Brain microvascular endothelial cell (primary cell): ENCODE measurements around the gene NMD3.

Experiments
- DNase-seq: peaks from one replicate; pipeline ENCODE4 v3.0.0-alpha.2; 2020
- H3K27ac ChIP-seq: fragments of 250-450 bp; sonication (Bioruptor Pico); 2 replicates; pipeline ENCODE4 v1.5.1; 2020; ENCODE audit warnings: mild to moderate bottlenecking, moderate library complexity
- H3K27me3 ChIP-seq: fragments of 250-450 bp; sonication (Bioruptor Pico); replicated peaks from 2 replicates; pipeline ENCODE4 v1.5.1; 2020; ENCODE audit warnings: mild to moderate bottlenecking
- H3K36me3 ChIP-seq: fragments of 250-450 bp; sonication (Bioruptor Pico); replicated peaks from 2 replicates; pipeline ENCODE4 v1.5.1; 2020; ENCODE audit warnings: mild to moderate bottlenecking
- H3K4me3 ChIP-seq: 2 replicates; pipeline ENCODE4 v1.5.1; 2011; ENCODE audit warnings: low read depth, mild to moderate bottlenecking, control low read depth, low read length, moderate library complexity
- in situ Hi-C: cut with HindIII; loops from 2 replicates; pipeline ENCODE4 v1.10.0; 2017; ENCODE audit warnings: low sequenced_read_pairs, low pct_ligation_motif_present
- TF ChIP-seq, protein P1 (sequence below): IDR thresholded peaks from 2 replicates; pipeline ENCODE4 v1.5.1; 2011; ENCODE audit warnings: low read depth, mild to moderate bottlenecking, moderate library complexity, low read length, control low read depth, inconsistent platforms; ENCODE audit errors: missing control alignments

Gene NMD3

DNA sequence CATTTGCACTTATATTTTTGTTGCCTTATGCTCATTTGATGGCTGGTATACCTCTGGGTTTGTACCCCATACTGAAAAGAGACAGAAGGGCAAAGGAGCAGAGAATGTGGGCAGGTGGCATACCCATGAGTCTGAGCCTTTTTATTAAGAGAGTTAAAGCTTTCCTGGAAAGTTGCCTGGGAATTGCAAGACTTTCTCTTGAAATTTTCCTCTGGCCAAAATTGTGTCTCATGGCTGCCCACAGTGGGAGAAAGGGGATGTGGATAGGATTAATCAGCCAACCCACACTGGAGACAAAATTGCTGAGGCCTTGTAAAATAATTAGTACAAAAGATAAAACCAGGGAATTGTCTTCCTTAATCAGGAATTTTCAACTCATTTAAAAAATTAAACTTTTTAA lies 8.2 kb upstream of the NMD3 start:
- no peak overlapping the region for H3K27ac ChIP-seq
- H3K4me3 ChIP-seq = no peak overlapping the region
- TF ChIP-seq, protein P1, sequence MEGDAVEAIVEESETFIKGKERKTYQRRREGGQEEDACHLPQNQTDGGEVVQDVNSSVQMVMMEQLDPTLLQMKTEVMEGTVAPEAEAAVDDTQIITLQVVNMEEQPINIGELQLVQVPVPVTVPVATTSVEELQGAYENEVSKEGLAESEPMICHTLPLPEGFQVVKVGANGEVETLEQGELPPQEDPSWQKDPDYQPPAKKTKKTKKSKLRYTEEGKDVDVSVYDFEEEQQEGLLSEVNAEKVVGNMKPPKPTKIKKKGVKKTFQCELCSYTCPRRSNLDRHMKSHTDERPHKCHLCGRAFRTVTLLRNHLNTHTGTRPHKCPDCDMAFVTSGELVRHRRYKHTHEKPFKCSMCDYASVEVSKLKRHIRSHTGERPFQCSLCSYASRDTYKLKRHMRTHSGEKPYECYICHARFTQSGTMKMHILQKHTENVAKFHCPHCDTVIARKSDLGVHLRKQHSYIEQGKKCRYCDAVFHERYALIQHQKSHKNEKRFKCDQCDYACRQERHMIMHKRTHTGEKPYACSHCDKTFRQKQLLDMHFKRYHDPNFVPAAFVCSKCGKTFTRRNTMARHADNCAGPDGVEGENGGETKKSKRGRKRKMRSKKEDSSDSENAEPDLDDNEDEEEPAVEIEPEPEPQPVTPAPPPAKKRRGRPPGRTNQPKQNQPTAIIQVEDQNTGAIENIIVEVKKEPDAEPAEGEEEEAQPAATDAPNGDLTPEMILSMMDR = no peak
- H3K27me3 ChIP-seq = no peaks in the 10 kb centered on the region
- DNase-seq = no peak
- no peaks in the 10 kb centered on the region for H3K36me3 ChIP-seq
- in situ Hi-C loops = no loop called here

DNA sequence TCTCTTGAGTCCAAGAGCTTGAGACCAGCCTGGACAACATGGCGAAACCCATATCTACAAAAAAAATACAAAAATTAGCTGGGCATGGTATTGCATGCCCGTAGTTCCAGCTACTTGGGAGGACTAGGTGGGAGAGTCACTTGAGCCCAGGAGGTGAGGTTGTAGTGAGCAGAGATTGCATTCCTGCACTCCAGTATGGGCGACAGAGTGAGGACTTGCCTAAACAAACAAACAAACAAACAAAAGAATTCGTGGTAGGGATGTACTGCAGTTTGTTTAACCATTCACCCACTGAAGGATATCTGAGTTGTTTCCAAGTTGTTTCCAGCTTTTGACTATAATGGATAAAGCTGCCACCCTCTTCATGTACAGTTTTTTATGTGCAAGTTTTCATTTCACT lies 7.5 kb upstream of the NMD3 start:
- H3K27me3 ChIP-seq = no peaks in the 10 kb centered on the region
- H3K4me3 ChIP-seq = no peak overlapping the region
- TF ChIP-seq, protein P1 = no peak
- H3K36me3 ChIP-seq = no peaks in the 10 kb centered on the region
- H3K27ac ChIP-seq = no peak overlapping the region
- in situ Hi-C loops = no loop called here
- DNase-seq = no peak

DNA sequence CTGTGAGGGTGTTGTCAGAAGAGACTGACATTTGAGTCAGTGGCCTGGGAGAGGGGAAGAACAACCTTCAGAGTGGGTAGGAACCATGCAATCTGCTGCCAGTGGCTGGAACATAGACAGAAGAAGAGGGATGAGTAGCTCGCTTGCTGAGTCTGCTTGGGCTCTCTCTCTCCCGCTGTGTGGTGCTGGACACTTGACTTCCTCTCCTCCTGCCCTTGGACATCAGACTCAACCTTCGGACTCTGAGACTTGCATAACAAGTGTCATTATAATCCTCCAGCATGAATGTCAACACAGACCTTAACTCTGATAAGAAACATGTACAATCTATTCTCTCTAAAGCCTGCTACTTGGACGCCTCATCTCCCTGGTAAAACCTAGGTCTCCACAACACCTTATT lies 5.9 kb upstream of the NMD3 start:
- Histone ChIP-seq H3K27me3 (no peaks in the 10 kb centered on the region), H3K36me3 (no peaks in the 10 kb centered on the region), H3K4me3 (no peak overlapping the region), H3K27ac (no peak overlapping the region)
- in situ Hi-C loops = no loop called here
- no peak for DNase-seq
- TF ChIP-seq, protein P1 = no peak

DNA sequence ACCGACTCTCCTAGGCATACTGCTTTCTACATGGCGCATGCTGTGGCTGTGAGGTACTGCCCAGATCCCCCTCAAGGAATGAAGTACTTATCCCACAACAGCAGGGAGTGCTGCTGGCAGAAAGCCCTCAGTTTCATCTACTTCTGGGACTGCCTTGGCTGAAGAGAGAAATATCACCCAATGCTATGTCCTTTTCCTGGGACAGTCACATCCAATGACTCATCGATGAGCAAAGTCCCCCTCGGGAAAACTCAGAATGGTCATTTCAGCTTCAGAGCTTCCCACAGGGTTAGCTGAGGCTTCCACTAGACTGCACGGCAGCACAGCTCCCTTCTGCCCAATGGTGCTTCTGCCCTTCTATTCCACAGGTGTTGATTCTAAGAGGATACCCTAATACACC lies 3.6 kb upstream of the NMD3 start:
- TF ChIP-seq, protein P1 = peak; percentile 18
- DNase-seq = peak; percentile 78
- in situ Hi-C loops = no loop called here
- Histone ChIP-seq H3K27me3 (no peaks in the 10 kb centered on the region), H3K27ac (no peak overlapping the region), H3K36me3 (no peaks in the 10 kb centered on the region), H3K4me3 (no peak overlapping the region)

DNA sequence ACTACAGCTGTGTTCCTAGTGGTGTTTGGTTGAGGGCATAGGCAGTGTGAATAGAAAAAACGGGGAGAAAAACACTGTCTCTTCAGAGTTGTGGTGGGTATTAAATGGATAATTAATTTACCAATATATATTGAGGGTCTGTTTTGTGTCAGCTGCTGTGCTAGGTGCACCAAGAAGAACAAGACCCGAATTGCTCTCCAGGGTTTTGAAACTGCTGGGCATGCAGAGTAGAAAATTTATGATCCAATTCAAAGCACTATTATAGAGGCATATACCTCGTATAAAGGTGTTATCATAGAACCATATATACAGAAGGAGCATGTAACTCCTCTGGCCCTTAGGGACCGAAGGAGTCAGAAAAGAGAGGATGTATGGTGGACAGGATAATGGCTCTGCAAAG lies 1.6 kb upstream of the NMD3 start:
- Histone ChIP-seq H3K36me3 (no peaks in the 10 kb centered on the region), H3K27ac (no peak overlapping the region), H3K27me3 (no peaks in the 10 kb centered on the region), H3K4me3 (no peak overlapping the region)
- TF ChIP-seq, protein P1 = no peak
- DNase-seq = no peak
- in situ Hi-C loops = no loop called here

DNA sequence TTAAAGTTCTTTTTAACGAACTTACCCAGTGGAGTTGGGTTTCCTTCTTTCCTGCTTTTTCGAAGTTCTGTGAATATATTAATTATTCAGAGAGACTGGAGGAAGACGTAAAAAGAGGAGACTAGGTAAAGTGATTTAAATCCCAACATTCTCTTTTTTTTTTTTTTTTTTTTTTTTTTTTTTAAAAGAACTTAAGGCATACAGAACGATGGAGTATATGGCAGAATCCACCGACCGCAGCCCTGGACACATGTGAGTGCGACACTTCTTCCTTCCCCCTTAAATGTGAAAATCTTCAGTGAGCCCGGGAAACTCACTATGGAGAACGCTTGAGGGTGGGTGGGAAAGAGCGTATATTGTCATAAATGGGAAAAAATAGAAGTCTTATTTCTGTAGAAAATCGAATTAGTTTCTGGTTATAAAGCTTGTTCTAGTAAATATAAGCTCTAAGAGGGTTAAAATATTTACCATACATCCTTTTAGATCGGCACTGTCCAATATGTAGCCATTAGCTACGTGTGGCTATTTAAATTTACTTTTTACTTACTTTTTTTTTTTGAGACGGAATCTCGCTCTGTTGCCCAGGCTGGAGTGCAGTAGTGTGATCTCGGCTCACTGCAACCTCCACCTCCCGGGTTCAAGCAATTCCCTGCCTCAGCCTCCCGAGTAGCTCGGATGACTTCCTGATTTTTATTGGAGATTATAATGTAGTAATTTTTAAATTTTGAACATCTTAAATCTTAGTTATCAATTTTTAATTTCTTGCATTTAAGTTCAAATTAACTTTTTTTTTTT lies 892 bp downstream of the NMD3 start:
- in situ Hi-C loops = no loop called here
- TF ChIP-seq, protein P1 = no peak
- peak overlapping the region; percentile 96 for H3K4me3 ChIP-seq
- peaks cover 8% of the 10 kb centered on the region for H3K36me3 ChIP-seq
- H3K27me3 ChIP-seq = no peaks in the 10 kb centered on the region
- no peak for DNase-seq
- H3K27ac ChIP-seq = peak overlapping the region; percentile 96
